ENCODE data around the gene FGF7.
"Not testable (repeated sequence)": the region's sequence is repeated elsewhere in the genome, so short reads cannot be mapped to it uniquely, and the experiment has no call there.

FGF7 gene

GRCh38 chr15:49423021-49423420, at the start of gene FGF7:
TSS of gene FGF7 (plus strand) at chr15:49423242. CDS start at chr15:49424298, 1,056 bp downstream.
- no peaks in the 10 kb centered on the region for H3K27me3 ChIP-seq (ENCODE audit: insufficient read depth, low read length)
- H3K4me3 ChIP-seq (ENCODE audit: low read length): no peak within 1 kb of the TSS
- no peaks in the 10 kb centered on the region for H3K4me1 ChIP-seq (ENCODE audit: insufficient read depth, low read length)
- H2AFZ ChIP-seq (ENCODE audit: low read depth, low read length): no peak within 1 kb of the TSS
- H3K36me3 ChIP-seq (ENCODE audit: insufficient read depth, low read length): no peaks in the 10 kb centered on the region
- H3K9me3 ChIP-seq (ENCODE audit: low read length): no peaks in the 10 kb centered on the region

- no peaks in the 10 kb centered on the region for H3K36me3 ChIP-seq (ENCODE audit: insufficient read depth, low read length)
- no peak overlapping the region for H2AFZ ChIP-seq (ENCODE audit: low read depth, low read length)
- H3K4me1 ChIP-seq (ENCODE audit: insufficient read depth, low read length): peaks cover 6% of the 10 kb centered on the region
- no peaks in the 10 kb centered on the region for H3K27me3 ChIP-seq (ENCODE audit: insufficient read depth, low read length)
- H3K4me3 ChIP-seq (ENCODE audit: low read length): no peak overlapping the region
- H3K9me3 ChIP-seq (ENCODE audit: low read length): no peaks in the 10 kb centered on the region
Observed at GRCh38 chr15:49379996-49380395, 43.0 kb upstream of the FGF7 start.

GRCh38 chr15:49380912-49381311, 42.1 kb upstream of the FGF7 start:
- H3K27me3 ChIP-seq (ENCODE audit: insufficient read depth, low read length): no peaks in the 10 kb centered on the region
- no peaks in the 10 kb centered on the region for H3K36me3 ChIP-seq (ENCODE audit: insufficient read depth, low read length)
- H3K4me1 ChIP-seq (ENCODE audit: insufficient read depth, low read length): peaks cover 6% of the 10 kb centered on the region
- H3K4me3 ChIP-seq (ENCODE audit: low read length): no peak overlapping the region
- H3K9me3 ChIP-seq (ENCODE audit: low read length): no peaks in the 10 kb centered on the region
- no peak overlapping the region for H2AFZ ChIP-seq (ENCODE audit: low read depth, low read length)

GRCh38 chr15:49382394-49382793, 40.6 kb upstream of the FGF7 start:
- Histone ChIP-seq H3K36me3 (ENCODE audit: insufficient read depth, low read length) (no peaks in the 10 kb centered on the region), H3K4me1 (ENCODE audit: insufficient read depth, low read length) (peaks cover 6% of the 10 kb centered on the region), H3K4me3 (ENCODE audit: low read length) (no peak overlapping the region), H3K9me3 (ENCODE audit: low read length) (no peaks in the 10 kb centered on the region), H2AFZ (ENCODE audit: low read depth, low read length) (no peak overlapping the region), H3K27me3 (ENCODE audit: insufficient read depth, low read length) (no peaks in the 10 kb centered on the region)

GRCh38 chr15:49383266-49383665, 39.8 kb upstream of the FGF7 start:
- Histone ChIP-seq H3K27me3 (ENCODE audit: insufficient read depth, low read length) (no peaks in the 10 kb centered on the region), H2AFZ (ENCODE audit: low read depth, low read length) (no peak overlapping the region), H3K4me3 (ENCODE audit: low read length) (no peak overlapping the region), H3K9me3 (ENCODE audit: low read length) (no peaks in the 10 kb centered on the region), H3K36me3 (ENCODE audit: insufficient read depth, low read length) (no peaks in the 10 kb centered on the region), H3K4me1 (ENCODE audit: insufficient read depth, low read length) (peaks cover 6% of the 10 kb centered on the region)

GRCh38 chr15:49387471-49387870, 35.6 kb upstream of the FGF7 start:
- Histone ChIP-seq H3K27me3 (ENCODE audit: insufficient read depth, low read length) (no peaks in the 10 kb centered on the region), H2AFZ (ENCODE audit: low read depth, low read length) (no peak overlapping the region), H3K4me3 (ENCODE audit: low read length) (no peak overlapping the region), H3K4me1 (ENCODE audit: insufficient read depth, low read length) (peaks cover 4% of the 10 kb centered on the region), H3K36me3 (ENCODE audit: insufficient read depth, low read length) (no peaks in the 10 kb centered on the region), H3K9me3 (ENCODE audit: low read length) (no peaks in the 10 kb centered on the region)

GRCh38 chr15:49402515-49403296, 20.3 kb upstream of the FGF7 start:
- not testable (repeated sequence) for H3K9me3 ChIP-seq (ENCODE audit: low read length); H3K4me3 ChIP-seq (ENCODE audit: low read length); H2AFZ ChIP-seq (ENCODE audit: low read depth, low read length); H3K36me3 ChIP-seq (ENCODE audit: insufficient read depth, low read length); H3K27me3 ChIP-seq (ENCODE audit: insufficient read depth, low read length); H3K4me1 ChIP-seq (ENCODE audit: insufficient read depth, low read length)

- Histone ChIP-seq H3K4me3 (ENCODE audit: low read length) (no peak overlapping the region), H3K4me1 (ENCODE audit: insufficient read depth, low read length) (no peaks in the 10 kb centered on the region), H3K27me3 (ENCODE audit: insufficient read depth, low read length) (no peaks in the 10 kb centered on the region), H2AFZ (ENCODE audit: low read depth, low read length) (no peak overlapping the region), H3K36me3 (ENCODE audit: insufficient read depth, low read length) (no peaks in the 10 kb centered on the region), H3K9me3 (ENCODE audit: low read length) (no peaks in the 10 kb centered on the region)
Observed at GRCh38 chr15:49406352-49407118, 16.5 kb upstream of the FGF7 start.

GRCh38 chr15:49410641-49411040, 12.4 kb upstream of the FGF7 start:
- Histone ChIP-seq H3K4me3 (ENCODE audit: low read length) (no peak overlapping the region), H3K4me1 (ENCODE audit: insufficient read depth, low read length) (no peaks in the 10 kb centered on the region), H3K9me3 (ENCODE audit: low read length) (no peaks in the 10 kb centered on the region), H3K27me3 (ENCODE audit: insufficient read depth, low read length) (no peaks in the 10 kb centered on the region), H2AFZ (ENCODE audit: low read depth, low read length) (no peak overlapping the region), H3K36me3 (ENCODE audit: insufficient read depth, low read length) (no peaks in the 10 kb centered on the region)

- Histone ChIP-seq H3K4me3 (ENCODE audit: low read length) (no peak overlapping the region), H3K4me1 (ENCODE audit: insufficient read depth, low read length) (no peaks in the 10 kb centered on the region), H3K27me3 (ENCODE audit: insufficient read depth, low read length) (no peaks in the 10 kb centered on the region), H3K36me3 (ENCODE audit: insufficient read depth, low read length) (no peaks in the 10 kb centered on the region), H2AFZ (ENCODE audit: low read depth, low read length) (no peak overlapping the region), H3K9me3 (ENCODE audit: low read length) (no peaks in the 10 kb centered on the region)
Observed at GRCh38 chr15:49412797-49413196, 10.2 kb upstream of the FGF7 start.

GRCh38 chr15:49415149-49415548, 7.9 kb upstream of the FGF7 start:
- H3K4me3 ChIP-seq (ENCODE audit: low read length): no peak overlapping the region
- H3K36me3 ChIP-seq (ENCODE audit: insufficient read depth, low read length): no peaks in the 10 kb centered on the region
- no peaks in the 10 kb centered on the region for H3K9me3 ChIP-seq (ENCODE audit: low read length)
- no peaks in the 10 kb centered on the region for H3K4me1 ChIP-seq (ENCODE audit: insufficient read depth, low read length)
- H3K27me3 ChIP-seq (ENCODE audit: insufficient read depth, low read length): no peaks in the 10 kb centered on the region
- H2AFZ ChIP-seq (ENCODE audit: low read depth, low read length): no peak overlapping the region

GRCh38 chr15:49415638-49416037, 7.4 kb upstream of the FGF7 start:
- Histone ChIP-seq H3K4me3 (ENCODE audit: low read length) (no peak overlapping the region), H2AFZ (ENCODE audit: low read depth, low read length) (no peak overlapping the region), H3K27me3 (ENCODE audit: insufficient read depth, low read length) (no peaks in the 10 kb centered on the region), H3K9me3 (ENCODE audit: low read length) (no peaks in the 10 kb centered on the region), H3K36me3 (ENCODE audit: insufficient read depth, low read length) (no peaks in the 10 kb centered on the region), H3K4me1 (ENCODE audit: insufficient read depth, low read length) (no peaks in the 10 kb centered on the region)

- Histone ChIP-seq H3K4me3 (ENCODE audit: low read length) (no peak overlapping the region), H3K9me3 (ENCODE audit: low read length) (no peaks in the 10 kb centered on the region), H3K36me3 (ENCODE audit: insufficient read depth, low read length) (no peaks in the 10 kb centered on the region), H3K27me3 (ENCODE audit: insufficient read depth, low read length) (no peaks in the 10 kb centered on the region), H3K4me1 (ENCODE audit: insufficient read depth, low read length) (no peaks in the 10 kb centered on the region), H2AFZ (ENCODE audit: low read depth, low read length) (no peak overlapping the region)
Observed at GRCh38 chr15:49418811-49419210, 4.2 kb upstream of the FGF7 start.

All from neuron (in vitro differentiated cells).